ENCODE data around the gene APOC3. TPM values are rescaled to one million over a fixed set of nuclear protein-coding genes. Genes with fewer than 3 reads are reported as not detected.

The APOC3 gene
- total RNA-seq, 3 donors from 2014 or later (not counting 1 experiment from before 2014, with no cell fraction given): not detected

GRCh38 chr11:116804001-116804400 lies 25.7 kb upstream of the APOC3 start:
- no peak overlapping the region for H3K27ac Mint-ChIP-seq
- H3K9me3 Mint-ChIP-seq: no peaks in the 10 kb centered on the region
- no peaks in the 10 kb centered on the region for H3K36me3 ChIP-seq (ENCODE audit: control insufficient read depth, insufficient read depth, low read length)
- no peaks in the 10 kb centered on the region for H3K27me3 ChIP-seq (ENCODE audit: control insufficient read depth, insufficient read depth, low read length)
- peaks cover 8 to 21% of the 10 kb centered on the region in 2 donors for H3K27me3 Mint-ChIP-seq (ENCODE audit: low read depth in 2 of 2)
- no peaks in the 10 kb centered on the region for H3K9me3 ChIP-seq (ENCODE audit: control insufficient read depth, insufficient read depth, low read length)
- H3K4me1 ChIP-seq (ENCODE audit: control insufficient read depth, insufficient read depth, low read length): no peaks in the 10 kb centered on the region
- ATAC-seq (no peak), DNase-seq (no peak)
- H3K36me3 Mint-ChIP-seq: no peaks in the 10 kb centered on the region
- intact Hi-C loops (cut with micrococcal nuclease): no loop called here
- no peak overlapping the region for H3K27ac ChIP-seq (ENCODE audit: low read length)
- H3K4me3 ChIP-seq (ENCODE audit: low read length): no peak overlapping the region
- WGBS (ENCODE audit: insufficient coverage): 73% methylated on average over 3 of the region's 3 CpGs
- TF ChIP-seq CTCF (IDR thresholded peaks at IDR 0.05): no peak
- H3K4me3 Mint-ChIP-seq: no peak overlapping the region
- H3K4me1 Mint-ChIP-seq: no peaks in the 10 kb centered on the region

- H3K9me3 ChIP-seq (ENCODE audit: control insufficient read depth, insufficient read depth, low read length): no peaks in the 10 kb centered on the region
- no peak overlapping the region for H3K27ac Mint-ChIP-seq
- H3K27me3 ChIP-seq (ENCODE audit: control insufficient read depth, insufficient read depth, low read length): no peaks in the 10 kb centered on the region
- no peaks in the 10 kb centered on the region for H3K4me1 Mint-ChIP-seq
- ATAC-seq (no peak), DNase-seq (no peak)
- H3K4me3 Mint-ChIP-seq: no peak overlapping the region
- H3K27me3 Mint-ChIP-seq (ENCODE audit: low read depth in 2 of 2): peaks cover 2 to 8% of the 10 kb centered on the region in 2 donors
- H3K4me1 ChIP-seq (ENCODE audit: control insufficient read depth, insufficient read depth, low read length): no peaks in the 10 kb centered on the region
- no peak overlapping the region for H3K27ac ChIP-seq (ENCODE audit: low read length)
- H3K36me3 Mint-ChIP-seq: no peaks in the 10 kb centered on the region
- H3K9me3 Mint-ChIP-seq: no peaks in the 10 kb centered on the region
- intact Hi-C loops (cut with micrococcal nuclease): no loop called here
- no peaks in the 10 kb centered on the region for H3K36me3 ChIP-seq (ENCODE audit: control insufficient read depth, insufficient read depth, low read length)
- no peak for TF ChIP-seq CTCF (IDR thresholded peaks at IDR 0.05)
- 97% methylated on average over 6 of the region's 6 CpGs for WGBS (ENCODE audit: insufficient coverage)
- H3K4me3 ChIP-seq (ENCODE audit: low read length): no peak overlapping the region
These were observed 22.0 kb upstream of the APOC3 start for GRCh38 chr11:116807601-116808261.

GRCh38 chr11:116808262-116809175 lies 21.2 kb upstream of the APOC3 start:
- H3K27me3 Mint-ChIP-seq (ENCODE audit: low read depth in 2 of 2): peaks cover 0 to 8% of the 10 kb centered on the region in 2 donors
- H3K9me3 ChIP-seq (ENCODE audit: control insufficient read depth, insufficient read depth, low read length): no peaks in the 10 kb centered on the region

More at GRCh38 chr11:116808262-116809175, 21.2 kb upstream of the APOC3 start:
- Histone ChIP-seq H3K27me3 (ENCODE audit: control insufficient read depth, insufficient read depth, low read length) (no peaks in the 10 kb centered on the region), H3K4me3 (ENCODE audit: low read length) (no peak overlapping the region), H3K4me1 (ENCODE audit: control insufficient read depth, insufficient read depth, low read length) (no peaks in the 10 kb centered on the region), H3K36me3 (ENCODE audit: control insufficient read depth, insufficient read depth, low read length) (no peaks in the 10 kb centered on the region), H3K27ac (ENCODE audit: low read length) (no peak overlapping the region)
- intact Hi-C loops (cut with micrococcal nuclease): no loop called here
- ATAC-seq (no peak), DNase-seq (no peak)
- no peak for TF ChIP-seq CTCF (IDR thresholded peaks at IDR 0.05)
- WGBS (ENCODE audit: insufficient coverage): 84% methylated on average over 13 of the region's 14 CpGs
- no peak overlapping the region for H3K27ac Mint-ChIP-seq
- H3K4me1 Mint-ChIP-seq: no peaks in the 10 kb centered on the region
- no peaks in the 10 kb centered on the region for H3K36me3 Mint-ChIP-seq
- no peak overlapping the region for H3K4me3 Mint-ChIP-seq
- no peaks in the 10 kb centered on the region for H3K9me3 Mint-ChIP-seq

Measured in natural killer cell (primary cell).